ENCODE measurements around the gene ILKAP. TPM values are rescaled to one million over a fixed set of nuclear protein-coding genes. Genes with fewer than 3 reads are reported as not detected.

The ILKAP gene
- total RNA-seq, 1 experiment from 2014 or later, result 55.4 TPM

DNA sequence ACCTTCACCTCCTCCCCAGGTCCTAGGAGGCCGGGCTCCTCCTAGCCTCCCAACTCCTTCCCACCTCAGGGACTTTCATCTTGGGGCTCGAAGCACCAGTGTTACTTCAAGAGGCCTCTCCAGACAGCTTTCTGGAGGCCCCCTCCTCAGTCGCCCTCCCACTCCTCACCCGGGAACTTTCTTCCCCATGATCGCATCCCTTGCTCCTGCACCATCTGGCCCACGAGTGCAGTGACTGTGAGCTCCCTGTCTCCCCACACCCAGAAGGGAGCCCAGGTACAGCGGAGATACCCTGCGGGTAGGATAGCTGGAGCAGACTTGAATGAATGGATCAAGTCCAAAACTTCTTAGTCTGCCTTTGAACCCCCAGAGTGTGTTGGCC, 38.6 kb downstream of the ILKAP start:
- H3K9me3 Mint-ChIP-seq (ENCODE audit: low read depth, unreplicated experiment), result no peaks in the 10 kb centered on the region
- TF ChIP-seq, protein P1, sequence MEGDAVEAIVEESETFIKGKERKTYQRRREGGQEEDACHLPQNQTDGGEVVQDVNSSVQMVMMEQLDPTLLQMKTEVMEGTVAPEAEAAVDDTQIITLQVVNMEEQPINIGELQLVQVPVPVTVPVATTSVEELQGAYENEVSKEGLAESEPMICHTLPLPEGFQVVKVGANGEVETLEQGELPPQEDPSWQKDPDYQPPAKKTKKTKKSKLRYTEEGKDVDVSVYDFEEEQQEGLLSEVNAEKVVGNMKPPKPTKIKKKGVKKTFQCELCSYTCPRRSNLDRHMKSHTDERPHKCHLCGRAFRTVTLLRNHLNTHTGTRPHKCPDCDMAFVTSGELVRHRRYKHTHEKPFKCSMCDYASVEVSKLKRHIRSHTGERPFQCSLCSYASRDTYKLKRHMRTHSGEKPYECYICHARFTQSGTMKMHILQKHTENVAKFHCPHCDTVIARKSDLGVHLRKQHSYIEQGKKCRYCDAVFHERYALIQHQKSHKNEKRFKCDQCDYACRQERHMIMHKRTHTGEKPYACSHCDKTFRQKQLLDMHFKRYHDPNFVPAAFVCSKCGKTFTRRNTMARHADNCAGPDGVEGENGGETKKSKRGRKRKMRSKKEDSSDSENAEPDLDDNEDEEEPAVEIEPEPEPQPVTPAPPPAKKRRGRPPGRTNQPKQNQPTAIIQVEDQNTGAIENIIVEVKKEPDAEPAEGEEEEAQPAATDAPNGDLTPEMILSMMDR (IDR thresholded peaks at IDR 0.05; ENCODE audit: unreplicated experiment), result no peak
- peaks cover 14% of the 10 kb centered on the region for H3K4me1 Mint-ChIP-seq (ENCODE audit: low read depth, unreplicated experiment)
- H3K4me3 Mint-ChIP-seq (ENCODE audit: low read depth, unreplicated experiment), result peak overlapping the region; percentile 46
- intact Hi-C loops (cut with micrococcal nuclease; ENCODE audit: unreplicated experiment), result no loop called here
- BruUV-seq (replicated peaks), result no TSS peak
- CTCF ChIA-PET, result no interaction called here
- peaks cover 14% of the 10 kb centered on the region for H3K27me3 Mint-ChIP-seq (ENCODE audit: unreplicated experiment)
- H3K36me3 Mint-ChIP-seq (ENCODE audit: insufficient read depth, unreplicated experiment), result peaks cover 23% of the 10 kb centered on the region
- H3K27ac Mint-ChIP-seq (ENCODE audit: unreplicated experiment), result peak overlapping the region; percentile 28
- no peak for DNase-seq

DNA sequence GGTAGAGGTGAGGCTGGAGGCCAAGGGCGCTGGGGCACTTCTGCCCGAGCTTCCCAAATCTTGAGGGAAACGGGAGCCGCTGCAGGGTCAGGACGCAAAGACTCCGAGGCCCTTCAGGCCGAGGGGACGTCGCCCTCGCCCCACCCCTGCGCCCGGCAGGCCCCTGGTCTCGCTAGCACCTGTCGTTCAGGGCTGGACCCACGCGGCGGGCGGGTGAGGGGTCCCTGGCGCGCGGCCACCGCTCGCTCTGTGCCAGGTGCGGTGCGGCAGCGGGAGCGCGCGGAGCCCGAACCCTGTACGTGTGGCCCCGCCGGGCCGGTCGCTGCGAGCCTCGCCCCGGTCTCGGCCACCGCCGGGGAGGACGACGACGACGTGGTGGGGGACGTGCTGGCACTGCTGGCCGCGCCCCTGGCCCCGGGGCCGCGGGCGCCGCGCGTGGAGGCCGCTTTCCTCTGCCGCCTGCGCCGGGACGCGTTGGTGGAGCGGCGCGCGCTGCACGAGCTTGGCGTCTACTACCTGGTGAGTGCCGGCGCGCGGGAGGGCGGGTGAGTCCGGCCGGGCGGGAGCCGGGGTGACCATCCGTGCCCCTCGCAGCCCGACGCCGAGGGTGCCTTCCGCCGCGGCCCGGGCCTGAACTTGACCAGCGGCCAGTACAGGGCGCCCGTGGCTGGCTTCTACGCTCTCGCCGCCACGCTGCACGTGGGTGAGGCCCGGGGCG, 39.9 kb downstream of the ILKAP start:
- CTCF ChIA-PET, result interaction anchor here (0.5 kb wide), 1 partner anchor 207 kb away, joined by 4 read pairs; no protein-coding TSS in a partner anchor
- Mint-ChIP-seq H3K27me3 (ENCODE audit: unreplicated experiment) (peaks cover 14% of the 10 kb centered on the region), H3K4me1 (ENCODE audit: low read depth, unreplicated experiment) (peaks cover 8% of the 10 kb centered on the region), H3K27ac (ENCODE audit: unreplicated experiment) (no peak overlapping the region), H3K4me3 (ENCODE audit: low read depth, unreplicated experiment) (peak overlapping the region; percentile 46), H3K9me3 (ENCODE audit: low read depth, unreplicated experiment) (no peaks in the 10 kb centered on the region), H3K36me3 (ENCODE audit: insufficient read depth, unreplicated experiment) (peaks cover 17% of the 10 kb centered on the region)
- intact Hi-C loops (cut with micrococcal nuclease; ENCODE audit: unreplicated experiment), result no loop called here
- BruUV-seq (replicated peaks), result no TSS peak
- TF ChIP-seq, protein P1 (IDR thresholded peaks at IDR 0.05; ENCODE audit: unreplicated experiment), result no peak
- peak; percentile 31 for DNase-seq

DNA sequence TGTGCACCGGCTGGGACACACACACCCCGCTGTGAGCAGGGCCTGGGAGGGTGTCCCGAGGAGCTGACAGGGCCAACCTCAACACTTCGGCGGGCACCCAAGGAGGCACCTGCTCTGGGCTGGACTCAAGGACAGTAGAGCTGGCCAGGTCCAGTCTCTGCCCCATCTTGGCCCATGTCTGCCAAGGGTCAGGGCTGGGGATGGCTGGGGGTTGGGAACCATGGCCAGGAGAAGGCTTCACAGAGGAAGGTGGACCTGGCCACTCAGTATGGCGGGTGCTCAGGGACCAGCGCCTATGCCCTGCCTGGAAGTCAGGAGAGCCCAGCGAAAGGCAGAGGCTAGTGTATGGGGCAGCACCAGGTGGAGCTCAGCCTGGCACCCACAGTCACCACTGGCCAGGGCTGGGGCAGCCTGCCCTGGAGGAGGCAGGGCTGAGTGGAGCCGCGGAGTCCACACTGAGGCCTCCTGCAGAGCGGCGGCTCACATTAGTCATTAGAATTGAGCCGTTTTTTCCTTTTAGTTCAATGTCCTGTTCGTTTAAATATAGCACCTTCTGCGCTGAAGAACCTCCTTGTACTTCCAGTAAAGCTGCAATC, 40.6 kb downstream of the ILKAP start:
- Mint-ChIP-seq H3K27ac (ENCODE audit: unreplicated experiment) (no peak overlapping the region), H3K27me3 (ENCODE audit: unreplicated experiment) (peaks cover 14% of the 10 kb centered on the region), H3K4me3 (ENCODE audit: low read depth, unreplicated experiment) (peak overlapping the region; percentile 46), H3K4me1 (ENCODE audit: low read depth, unreplicated experiment) (peaks cover 7% of the 10 kb centered on the region), H3K9me3 (ENCODE audit: low read depth, unreplicated experiment) (no peaks in the 10 kb centered on the region), H3K36me3 (ENCODE audit: insufficient read depth, unreplicated experiment) (peaks cover 14% of the 10 kb centered on the region)
- no peak for DNase-seq
- intact Hi-C loops (cut with micrococcal nuclease; ENCODE audit: unreplicated experiment), result no loop called here
- no TSS peak for BruUV-seq (replicated peaks)
- TF ChIP-seq, protein P1 (IDR thresholded peaks at IDR 0.05; ENCODE audit: unreplicated experiment), result no peak
- CTCF ChIA-PET, result no interaction called here

DNA sequence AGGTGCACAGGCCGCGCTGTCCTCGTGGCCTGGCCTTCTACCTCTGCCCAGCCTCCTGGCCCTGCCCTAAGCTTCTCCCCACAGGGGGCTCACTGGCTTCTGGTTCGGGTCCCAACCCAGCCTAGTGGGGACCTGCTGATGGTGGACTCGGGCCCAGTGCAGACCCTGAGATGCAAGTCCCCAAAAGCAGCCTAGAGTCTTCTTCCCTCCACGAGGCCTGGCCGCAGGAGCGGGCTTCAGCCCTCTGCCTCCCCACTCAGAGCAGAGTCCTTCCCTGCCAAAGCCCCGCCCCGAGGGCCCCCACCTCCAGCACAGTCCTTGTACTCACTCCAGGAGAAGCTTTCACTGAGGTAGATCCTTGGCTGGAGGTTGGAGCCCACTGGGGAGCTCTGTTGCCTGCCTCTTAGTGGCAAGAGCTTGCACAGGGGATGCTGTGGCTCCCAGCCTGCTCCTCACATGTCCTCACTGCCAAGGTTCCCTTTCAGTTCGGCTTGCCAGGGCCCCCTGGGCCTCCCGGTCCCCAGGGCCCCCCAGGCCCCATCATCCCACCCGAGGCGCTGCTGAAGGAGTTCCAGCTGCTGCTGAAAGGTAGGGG, 41.1 kb downstream of the ILKAP start:
- no peak overlapping the region for H3K4me3 Mint-ChIP-seq (ENCODE audit: low read depth, unreplicated experiment)
- peaks cover 9% of the 10 kb centered on the region for H3K36me3 Mint-ChIP-seq (ENCODE audit: insufficient read depth, unreplicated experiment)
- CTCF ChIA-PET, result no interaction called here
- intact Hi-C loops (cut with micrococcal nuclease; ENCODE audit: unreplicated experiment), result no loop called here
- TF ChIP-seq, protein P1 (IDR thresholded peaks at IDR 0.05; ENCODE audit: unreplicated experiment), result no peak
- peaks cover 7% of the 10 kb centered on the region for H3K4me1 Mint-ChIP-seq (ENCODE audit: low read depth, unreplicated experiment)
- BruUV-seq (replicated peaks), result no TSS peak
- no peaks in the 10 kb centered on the region for H3K9me3 Mint-ChIP-seq (ENCODE audit: low read depth, unreplicated experiment)
- peaks cover 14% of the 10 kb centered on the region for H3K27me3 Mint-ChIP-seq (ENCODE audit: unreplicated experiment)
- DNase-seq, result no peak
- H3K27ac Mint-ChIP-seq (ENCODE audit: unreplicated experiment), result no peak overlapping the region
